Hematopoietic multipotent progenitor cell treated with erythropoietin and hydrocortisone succinate and interleukin-3 and kit ligand, for 8 days (in vitro differentiated cells): Measurements from ENCODE around the gene C3orf62.
A peak's percentile ranks its signal among the peaks of the same experiment; 100 is the strongest.

Experiments used
- DNase-seq: peaks from one replicate; pipeline ENCODE4 v3.0.0-alpha.2; 2015

The C3orf62 gene

GRCh38 chr3:49276475-49277382 lies at the start of gene C3orf62:
C3orf62 (minus strand) TSS chr3:49277232; CDS start chr3:49276872, 360 bp downstream.
- peak; percentile 85 for DNase-seq

- DNase-seq: no peak
These were observed 47.7 kb upstream of the C3orf62 start for GRCh38 chr3:49324768-49325167.

- DNase-seq: no peak
These were observed 39.8 kb upstream of the C3orf62 start for GRCh38 chr3:49316696-49317457.

DNA sequence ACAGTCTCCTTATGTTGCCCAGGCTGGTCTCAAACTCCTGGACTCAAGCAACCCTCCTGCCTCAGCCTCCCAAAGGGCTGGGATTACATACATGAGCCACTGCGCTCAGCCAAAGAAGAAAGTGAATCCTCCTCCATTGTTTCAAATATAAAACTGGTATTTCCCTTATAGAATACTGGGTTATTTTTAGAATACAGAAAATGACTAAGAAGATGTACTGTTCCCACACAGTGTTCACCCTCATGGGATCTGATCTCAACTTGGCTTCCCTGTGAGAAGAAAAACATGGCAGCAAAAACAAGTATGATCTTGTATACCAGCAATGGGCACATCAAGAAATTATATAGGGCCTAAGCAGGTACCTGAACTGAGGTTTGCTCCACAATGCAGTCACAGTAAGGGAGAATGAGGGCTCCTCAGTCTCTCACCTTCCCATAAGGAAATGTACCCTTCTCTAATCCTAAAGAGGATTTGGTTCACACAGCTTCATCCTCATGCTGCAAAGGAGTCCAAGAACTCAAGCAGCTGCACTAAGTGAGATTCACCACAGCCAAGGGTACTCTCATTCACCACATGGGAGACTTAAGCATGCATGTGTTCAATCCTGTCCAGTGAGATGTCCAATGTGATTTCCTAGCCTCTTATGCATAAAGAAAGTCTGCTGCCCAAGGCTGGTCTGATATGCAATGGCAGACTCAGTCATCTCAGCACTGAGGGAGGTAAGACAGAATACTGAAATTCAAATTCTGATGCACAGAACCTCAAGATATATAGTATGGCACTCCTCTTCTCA lies 37.1 kb upstream of the C3orf62 start:
- DNase-seq: no peak

DNA sequence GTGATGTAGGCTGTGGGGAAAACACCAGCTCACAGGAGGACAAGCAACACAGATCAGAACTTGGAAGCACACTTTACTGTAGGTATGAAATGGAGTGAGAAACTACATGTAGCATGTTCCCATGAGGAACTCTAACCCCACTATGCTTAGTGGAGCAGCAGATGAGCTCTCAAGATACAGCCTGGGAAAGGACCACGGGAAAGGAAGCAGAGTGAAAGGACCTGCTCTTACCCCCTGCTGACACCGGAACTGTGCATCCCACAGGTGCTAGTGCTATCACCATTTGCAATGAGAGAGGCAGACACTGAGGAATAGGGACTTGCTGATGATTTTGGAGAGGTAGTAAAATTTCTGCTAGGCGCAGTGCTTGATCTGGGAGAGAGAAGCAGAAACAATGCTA lies 34.3 kb upstream of the C3orf62 start:
- no peak for DNase-seq

GRCh38 chr3:49310677-49311076 lies 33.6 kb upstream of the C3orf62 start:
- DNase-seq: no peak

- DNase-seq: no peak
These were observed 28.6 kb upstream of the C3orf62 start for GRCh38 chr3:49305608-49306007.

- DNase-seq: no peak
These were observed 25.6 kb upstream of the C3orf62 start for GRCh38 chr3:49302613-49303012.

DNA sequence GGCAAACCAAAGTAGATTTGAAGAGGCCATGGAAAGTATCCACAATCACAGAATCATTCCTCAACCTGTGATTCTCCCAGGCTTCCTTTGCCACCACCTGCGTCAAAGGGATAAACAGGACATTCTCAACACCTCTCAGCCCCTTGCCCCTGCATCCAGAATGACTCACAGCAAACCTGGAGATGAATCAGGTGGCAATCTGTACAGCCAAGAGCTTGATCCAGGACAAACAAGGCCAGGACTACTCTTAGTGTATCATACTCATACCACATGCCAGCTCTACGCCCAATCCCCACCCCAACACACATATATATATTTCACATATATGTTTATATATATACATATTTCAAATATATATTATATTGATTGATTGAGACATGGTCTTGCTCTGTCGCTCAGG lies 23.6 kb upstream of the C3orf62 start:
- DNase-seq: no peak

DNA sequence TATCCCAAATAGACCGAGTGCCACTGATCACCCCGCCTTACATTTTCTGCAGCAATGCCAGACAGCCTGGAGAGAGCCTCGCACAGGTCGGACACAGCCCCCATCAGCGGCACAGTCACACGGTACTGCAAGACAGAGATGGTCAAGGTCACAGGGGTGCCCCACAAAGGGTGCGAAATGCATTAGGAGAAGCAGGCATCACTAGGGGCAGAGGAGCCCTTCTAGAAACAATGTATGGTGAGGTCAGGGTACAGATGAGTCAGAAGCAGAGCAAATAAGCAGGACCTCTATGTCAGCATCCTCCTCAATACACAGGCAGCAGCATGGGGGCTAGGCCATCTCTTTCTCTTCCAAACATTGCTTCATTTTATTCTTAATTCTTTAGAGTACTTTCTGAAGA lies 21.5 kb upstream of the C3orf62 start:
- no peak for DNase-seq

DNA sequence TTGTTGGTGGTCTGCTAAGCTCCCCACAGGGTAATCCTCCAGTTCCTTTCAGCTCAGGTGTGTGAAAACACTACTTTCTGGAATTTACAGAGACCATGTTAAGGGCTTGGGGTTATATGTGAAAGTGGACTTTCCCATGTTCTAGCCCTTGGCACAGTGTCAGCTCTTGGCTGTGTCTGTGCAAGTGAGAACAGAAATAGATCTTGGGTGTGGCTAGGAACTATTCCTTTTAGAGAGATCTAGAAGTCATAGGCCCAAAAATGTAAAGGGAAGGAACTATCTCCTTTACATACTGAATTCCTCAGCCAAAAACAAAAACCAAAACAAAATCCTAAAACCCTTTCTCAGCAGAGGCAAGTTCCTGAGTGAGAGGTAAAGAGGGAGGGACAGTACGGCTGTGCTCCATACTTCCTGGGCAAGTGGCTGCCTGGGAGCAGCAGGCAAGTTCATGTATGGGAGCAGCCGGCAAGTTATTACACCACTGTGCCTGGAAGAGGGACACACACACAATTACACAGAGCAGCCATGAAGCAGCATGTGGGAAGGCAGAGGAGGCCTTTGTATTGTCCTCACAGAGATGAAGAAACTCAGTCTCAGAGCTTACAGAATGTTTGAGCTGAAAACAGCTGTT lies 19.9 kb upstream of the C3orf62 start:
- peak; percentile 28 for DNase-seq

DNA sequence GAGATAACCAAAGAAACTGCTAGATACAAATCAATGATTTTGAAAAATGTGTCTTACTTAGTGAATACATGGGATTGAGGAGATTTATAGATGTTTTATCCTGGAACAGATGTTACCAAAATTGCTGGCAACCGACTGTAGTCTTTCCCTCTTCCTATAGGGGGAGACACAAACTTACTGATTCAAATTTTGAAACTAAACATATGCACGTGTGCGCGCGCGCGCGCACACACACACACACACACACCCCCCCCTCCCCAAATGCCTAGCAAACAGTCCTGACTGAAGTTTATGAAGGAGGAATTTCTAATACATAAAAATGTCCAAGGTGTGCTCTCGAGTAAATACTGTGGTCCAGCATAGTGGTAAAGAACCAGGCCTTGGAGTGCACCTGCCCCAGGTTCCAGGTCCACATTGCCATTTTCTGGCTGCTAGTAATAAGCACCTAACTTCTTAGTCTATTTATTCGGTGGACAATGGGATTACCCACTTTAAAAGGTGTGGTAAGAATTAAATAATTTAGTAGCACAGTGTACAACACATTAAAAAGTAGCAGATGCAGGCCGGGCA lies 18.5 kb upstream of the C3orf62 start:
- DNase-seq: peak; percentile 73

DNA sequence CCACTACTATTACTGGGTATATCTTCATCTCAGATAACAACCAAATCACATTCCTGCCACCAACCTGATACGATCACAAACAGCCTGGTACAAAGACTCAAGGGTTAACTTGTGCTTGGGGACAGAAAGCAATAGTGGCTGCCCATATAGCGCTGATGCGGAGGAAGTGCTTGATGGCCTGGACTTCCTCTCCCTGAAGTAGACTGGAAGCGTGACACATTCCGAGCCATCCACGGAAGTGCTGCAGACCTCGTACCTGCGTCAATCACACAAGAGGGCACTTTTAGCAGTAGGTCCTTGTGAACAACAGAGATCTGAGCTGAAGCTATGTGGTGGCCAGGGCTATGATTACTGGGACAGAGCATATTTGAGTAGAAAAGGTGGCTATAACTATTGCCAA lies 17.3 kb upstream of the C3orf62 start:
- no peak for DNase-seq

GRCh38 chr3:49283997-49284396 lies 7.0 kb upstream of the C3orf62 start:
- no peak for DNase-seq

DNA sequence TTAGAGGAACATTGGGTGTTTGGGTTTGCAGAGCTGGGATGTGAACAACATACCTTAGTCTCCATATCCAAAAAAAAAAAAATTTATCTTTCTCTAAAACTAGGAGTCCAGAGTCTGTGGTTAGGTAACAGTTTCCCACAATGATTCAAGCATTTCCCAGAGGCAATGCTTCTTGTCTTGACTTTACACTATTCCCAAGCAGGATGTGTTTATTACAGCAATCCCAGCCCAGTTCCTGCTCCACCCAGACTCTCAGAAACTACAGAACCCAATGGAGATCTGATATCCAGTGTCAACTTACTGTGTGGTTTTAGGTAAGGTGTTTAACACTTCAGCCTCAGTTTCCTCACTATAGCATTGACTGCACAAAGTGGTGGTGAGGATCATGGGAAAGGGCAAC lies 2.3 kb upstream of the C3orf62 start:
- DNase-seq: no peak

GRCh38 chr3:49278548-49278947 lies 1.5 kb upstream of the C3orf62 start:
- no peak for DNase-seq

DNA sequence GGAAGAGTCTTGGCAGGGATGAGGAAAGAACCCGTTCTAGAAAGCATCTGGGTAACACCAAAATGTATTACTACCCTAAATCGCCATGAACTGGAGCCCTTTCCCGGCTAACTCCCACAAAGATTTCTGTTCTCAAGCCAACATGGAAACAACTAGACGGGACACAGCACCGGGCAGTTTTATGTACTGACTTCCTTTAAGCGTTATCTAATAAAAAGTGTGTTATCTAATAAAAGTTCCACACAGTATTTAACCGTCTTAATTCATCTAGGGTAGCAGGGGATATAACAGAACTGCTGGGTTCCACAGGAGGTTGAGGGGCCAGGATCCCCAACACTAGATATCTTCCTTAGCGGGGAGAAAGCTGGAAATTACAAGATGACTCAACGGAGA lies 347 bp upstream of the C3orf62 start:
- DNase-seq: peak; percentile 56

DNA sequence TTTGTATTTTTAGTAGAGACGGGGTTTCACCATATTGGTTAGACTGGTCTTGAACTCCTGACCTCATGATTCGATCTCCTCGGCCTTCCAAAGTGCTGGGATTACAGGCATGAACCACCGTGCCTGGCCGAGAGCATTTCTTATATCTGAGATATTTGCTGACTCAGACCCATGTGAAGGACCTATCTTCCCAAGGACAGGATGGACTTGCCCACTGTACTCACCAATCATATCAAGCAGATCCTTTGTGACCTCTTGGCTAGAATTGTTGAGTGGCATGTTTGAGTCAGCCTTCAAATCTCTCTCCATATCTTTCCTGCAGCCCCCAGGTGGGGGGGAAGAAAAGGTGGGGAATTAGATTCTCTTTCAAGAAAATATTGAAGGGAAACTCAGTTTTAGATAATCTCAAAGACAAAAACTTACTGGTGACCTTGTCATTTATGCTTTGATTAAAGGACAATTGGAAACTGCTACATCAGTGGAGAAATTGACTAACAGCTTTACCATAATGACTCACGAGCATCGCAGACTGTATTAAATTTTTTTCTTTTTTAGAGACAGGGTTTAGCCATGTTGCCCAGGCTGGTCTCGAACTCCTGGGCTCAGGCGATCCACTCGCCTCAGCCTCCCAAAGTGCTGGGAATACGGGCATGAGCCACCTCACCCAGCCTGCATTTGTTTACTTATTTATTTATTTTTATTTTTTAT lies 3.1 kb downstream of the C3orf62 start:
- peak; percentile 44 for DNase-seq

DNA sequence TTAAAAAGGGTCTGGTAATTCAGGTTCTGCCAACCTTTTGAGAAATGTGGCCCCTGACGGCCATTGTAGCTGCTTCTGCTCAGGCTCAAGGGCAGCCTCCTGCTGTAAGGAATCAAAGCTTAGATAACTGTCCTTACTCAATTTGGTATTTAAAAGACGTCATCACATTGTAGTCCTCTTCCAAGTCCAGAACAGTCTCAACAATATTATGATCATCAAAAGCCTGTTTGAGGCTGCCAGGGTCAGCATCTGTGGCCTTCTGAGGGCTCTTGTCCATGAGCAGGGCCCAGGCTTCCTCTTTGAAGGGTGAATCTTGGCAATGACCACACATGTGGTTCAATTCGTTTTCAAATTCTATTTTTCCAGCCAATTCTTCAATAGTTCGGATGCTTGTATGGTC lies 6.0 kb downstream of the C3orf62 start:
- no peak for DNase-seq

- DNase-seq: no peak
These were observed 6.9 kb downstream of the C3orf62 start for GRCh38 chr3:49270156-49270500.

- DNase-seq: no peak
These were observed 7.4 kb downstream of the C3orf62 start for GRCh38 chr3:49269443-49270155.
